Uterus (tissue), 4 donors: Measurements from ENCODE around the gene PLPP7. TPM values are rescaled to one million over a fixed set of nuclear protein-coding genes. Genes with fewer than 3 reads are reported as not detected.

Experiments
- DNase-seq, 2 donors: peaks; one replicate each; pipeline ENCODE4 v3.0.0-alpha.2; 2019 to 2020
- H3K27ac ChIP-seq, 2 donors: fragments of 200-600 bp; sonication (generic); 1 replicate in 1 of 2; 2 replicates in 1 of 2; pipeline ENCODE4 v1.5.1; 2016 to 2018
- H3K27me3 ChIP-seq, 2 donors: fragments of 200-600 bp; sonication (generic); one replicate each; pipeline ENCODE4 v1.5.1; 2018 to 2019; ENCODE audit warnings: control low read depth in 1 of 2
- H3K36me3 ChIP-seq, 2 donors: fragments of 200-600 bp; sonication (generic); one replicate each; pipeline ENCODE4 v1.5.1; 2019; ENCODE audit warnings: control low read depth in 1 of 2
- H3K4me1 ChIP-seq, 2 donors: fragments of 200-600 bp; sonication (generic); one replicate each; pipeline ENCODE4 v1.5.1; 2018 to 2019; ENCODE audit warnings: control low read depth in 1 of 2
- H3K4me3 ChIP-seq, 2 donors: fragments of 200-600 bp; sonication (generic); 1 replicate in 1 of 2; 2 replicates in 1 of 2; pipeline ENCODE4 v1.5.1; 2018 to 2019; ENCODE audit warnings: mild to moderate bottlenecking in 1 of 2
- H3K9me3 ChIP-seq, 2 donors: fragments of 200-600 bp; sonication (generic); one replicate each; pipeline ENCODE4 v1.5.1; 2019; ENCODE audit warnings: control low read depth in 1 of 2
- CTCF ChIP-seq, 4 experiments: fragments of 200-600 bp in 2 of 4; fragments of 450-650 bp in 2 of 4; sonication (generic) in 2 of 4; IDR thresholded peaks; one replicate each; pipeline ENCODE4 v1.5.1; 2016 to 2019; ENCODE audit warnings: antibody characterized with exemption in 4 of 4, mild to moderate bottlenecking in 2 of 4, moderate library complexity in 1 of 4
- POLR2A ChIP-seq, 2 donors: fragments of 450-650 bp; IDR thresholded peaks; one replicate each; pipeline ENCODE4 v1.6.1; 2016; ENCODE audit warnings: antibody characterized with exemption in 2 of 2, mild to moderate bottlenecking in 1 of 2, moderate library complexity in 1 of 2
- intact Hi-C: fragments of 100-400 bp; cut with DNase I; formaldehyde crosslinking; loops from one replicate; pipeline ENCODE4 v1.15.1; 2023; ENCODE audit warnings: low total_unique reads
- total RNA-seq, 4 donors: library from RNA; depleted of rRNA in 3 of 4; stranded (reverse); fragments of >200 nt in 3 of 4; gene quantifications; one replicate each; pipeline versions ENCODE4 v1.1.0 to v1.2.4, GENCODE V29; 2014 to 2023
- donor health status: DM: yes; HTN: yes; CAD: no.

PLPP7 gene
- total RNA-seq, 4 donors from 2014 or later: 6.3 to 45.3 (median 8.1) TPM

DNA sequence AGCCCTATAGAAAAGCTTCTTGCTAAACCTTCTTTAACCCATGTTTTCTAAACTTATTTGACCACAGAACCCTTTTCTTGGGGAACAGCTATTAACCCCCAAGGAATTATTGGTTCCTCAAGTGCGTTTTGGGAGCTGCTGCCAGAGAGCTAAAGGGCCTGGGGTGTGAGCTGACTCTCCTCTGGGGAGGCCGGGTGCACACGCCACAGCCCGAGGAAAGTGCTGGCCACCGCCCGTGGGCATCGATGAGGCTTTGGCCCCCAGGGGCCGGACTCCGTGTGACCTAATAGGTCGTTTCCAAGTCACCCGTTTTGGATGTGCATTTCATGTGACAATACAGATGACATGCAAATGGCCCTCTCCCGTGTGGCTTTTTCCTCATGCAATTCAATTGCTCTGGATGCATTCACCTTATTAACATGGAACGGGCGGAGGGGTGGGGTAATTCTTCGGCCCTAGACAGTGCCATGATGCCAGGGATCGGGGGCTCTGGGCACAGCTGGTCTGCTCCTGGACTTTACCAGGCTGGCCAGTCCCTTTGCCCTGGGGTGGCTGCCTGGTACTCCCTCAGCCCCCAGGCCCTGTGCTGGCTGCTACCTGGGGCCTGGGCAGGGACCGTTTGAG lies 19.5 kb downstream of the PLPP7 start:
- no peaks in the 10 kb centered on the region for H3K4me1 ChIP-seq
- no peak overlapping the region for H3K4me3 ChIP-seq
- H3K27ac ChIP-seq: no peak overlapping the region
- H3K27me3 ChIP-seq: no peaks in the 10 kb centered on the region
- no peaks in the 10 kb centered on the region for H3K9me3 ChIP-seq
- no peaks in the 10 kb centered on the region for H3K36me3 ChIP-seq
- TF ChIP-seq POLR2A (IDR thresholded peaks at IDR 0.05) (no peak), CTCF (IDR thresholded peaks at IDR 0.05) (no peak)
- intact Hi-C loops: no loop called here
- DNase-seq: no peak

- no peak for DNase-seq
- Histone ChIP-seq H3K27ac (no peak overlapping the region), H3K4me1 (no peaks in the 10 kb centered on the region), H3K9me3 (no peaks in the 10 kb centered on the region), H3K4me3 (no peak overlapping the region), H3K27me3 (no peaks in the 10 kb centered on the region), H3K36me3 (no peaks in the 10 kb centered on the region)
- TF ChIP-seq CTCF (IDR thresholded peaks at IDR 0.05) (no peak), POLR2A (IDR thresholded peaks at IDR 0.05) (no peak)
- intact Hi-C loops: no loop called here
These were observed 20.2 kb downstream of the PLPP7 start for GRCh38 chr9:131309530-131310276.

DNA sequence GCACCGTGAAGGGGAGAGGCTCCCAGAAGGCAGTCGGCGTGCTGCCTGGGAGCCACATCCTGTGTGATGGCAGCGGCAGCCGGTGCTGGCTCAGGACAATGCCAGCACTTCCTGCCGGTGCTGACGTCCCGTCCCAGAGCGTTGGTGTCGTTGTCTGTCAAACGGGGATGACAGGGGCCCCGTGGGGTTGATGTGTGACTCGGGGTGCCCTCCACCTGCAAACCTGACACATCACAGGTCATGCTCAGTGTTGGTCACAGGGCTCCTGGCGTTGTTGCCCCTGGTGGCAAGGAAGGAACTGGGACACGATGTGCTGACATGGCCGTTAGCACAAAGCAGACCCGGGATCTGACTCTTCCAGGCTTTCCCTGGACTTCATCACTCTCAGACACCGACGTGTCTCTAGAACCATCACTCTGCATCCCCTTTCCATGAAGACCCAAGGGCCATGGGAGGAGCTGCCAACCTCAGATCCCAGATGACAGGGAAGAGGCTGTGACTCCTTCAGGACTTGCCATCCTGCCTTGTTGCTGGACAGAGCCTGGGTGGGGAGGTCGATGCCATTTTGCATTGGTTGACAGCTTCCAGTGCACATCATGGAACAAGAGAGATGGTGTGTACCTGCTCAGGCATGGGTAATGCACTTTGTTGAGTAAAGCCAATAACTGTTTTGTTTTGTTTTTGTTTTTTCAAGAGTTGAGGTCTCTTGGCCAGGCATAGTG lies 21.5 kb downstream of the PLPP7 start:
- Histone ChIP-seq H3K27me3 (no peaks in the 10 kb centered on the region), H3K9me3 (no peaks in the 10 kb centered on the region), H3K4me1 (no peaks in the 10 kb centered on the region), H3K27ac (no peak overlapping the region), H3K36me3 (no peaks in the 10 kb centered on the region), H3K4me3 (no peak overlapping the region)
- intact Hi-C loops: no loop called here
- DNase-seq: no peak
- TF ChIP-seq POLR2A (IDR thresholded peaks at IDR 0.05) (no peak), CTCF (IDR thresholded peaks at IDR 0.05) (no peak)

GRCh38 chr9:131312246-131312645 lies 22.7 kb downstream of the PLPP7 start:
- Histone ChIP-seq H3K4me1 (no peaks in the 10 kb centered on the region), H3K27me3 (no peaks in the 10 kb centered on the region), H3K27ac (no peak overlapping the region), H3K4me3 (no peak overlapping the region), H3K36me3 (no peaks in the 10 kb centered on the region), H3K9me3 (no peaks in the 10 kb centered on the region)
- DNase-seq: no peak
- intact Hi-C loops: no loop called here
- TF ChIP-seq POLR2A (IDR thresholded peaks at IDR 0.05): no peak
- TF ChIP-seq CTCF (IDR thresholded peaks at IDR 0.05): no peak
